Central memory CD8-positive, alpha-beta T cell (primary cell): Measurements from ENCODE around the gene WASHC2C.
"Not testable (repeated sequence)": the region's sequence is repeated elsewhere in the genome, so short reads cannot be mapped to it uniquely, and the experiment has no call there.

Experiments
- ATAC-seq: fragments of 150-1000 bp; cut with Tn5 transposase; replicated peaks from 2 replicates; pipeline ENCODE4 v1.10.0; 2022; ENCODE audit warnings: mild to moderate bottlenecking, moderate FRiP score, moderate number of reproducible peaks; ENCODE audit not compliant: poor library complexity, severe bottlenecking; ENCODE audit errors: extremely low read depth
- DNase-seq, 2 donors: peaks; one replicate each; pipeline ENCODE4 v3.0.0; 2021; ENCODE audit warnings: low spot score in 2 of 2
- H3K27ac Mint-ChIP-seq: one replicate; pipeline ENCODE4 v1.8.0; 2022; ENCODE audit warnings: low read depth, mild to moderate bottlenecking, moderate library complexity, mixed read lengths
- H3K27me3 Mint-ChIP-seq: one replicate; pipeline ENCODE4 v1.8.0; 2022; ENCODE audit warnings: mixed read lengths
- H3K36me3 Mint-ChIP-seq: one replicate; pipeline ENCODE4 v1.8.0; 2022; ENCODE audit warnings: mild to moderate bottlenecking, moderate library complexity, mixed read lengths; ENCODE audit not compliant: insufficient read depth
- H3K4me1 Mint-ChIP-seq: one replicate; pipeline ENCODE4 v1.8.0; 2022; ENCODE audit warnings: mixed read lengths
- H3K4me3 Mint-ChIP-seq: one replicate; pipeline ENCODE4 v1.8.0; 2022; ENCODE audit warnings: mild to moderate bottlenecking, moderate library complexity, mixed read lengths
- H3K9me3 Mint-ChIP-seq: one replicate; pipeline ENCODE4 v1.8.0; 2022; ENCODE audit warnings: mixed read lengths

Gene WASHC2C

GRCh38 chr10:45726703-45727420, at the start of gene WASHC2C:
Gene WASHC2C (plus strand): TSS chr10:45727266. CDS start chr10:45727318, 52 bp downstream.
- not testable (repeated sequence) for H3K9me3 Mint-ChIP-seq
- ATAC-seq (peak; percentile 93), DNase-seq (peak; percentile 92 to 95)

GRCh38 chr10:45678467-45678866, 48.6 kb upstream of the WASHC2C start:
- H3K4me1 Mint-ChIP-seq, ATAC-seq, H3K9me3 Mint-ChIP-seq, H3K36me3 Mint-ChIP-seq, H3K27me3 Mint-ChIP-seq, DNase-seq, H3K4me3 Mint-ChIP-seq, H3K27ac Mint-ChIP-seq: not testable (repeated sequence)

More at GRCh38 chr10:45726703-45727420, at the start of gene WASHC2C:
- Mint-ChIP-seq H3K4me3 (peak within 1 kb of the TSS; percentile 81), H3K36me3 (peaks cover 29% of the 10 kb centered on the region), H3K27ac (peak within 1 kb of the TSS; percentile 85)
- H3K27me3 Mint-ChIP-seq, H3K4me1 Mint-ChIP-seq: not testable (repeated sequence)

- ATAC-seq, H3K9me3 Mint-ChIP-seq, DNase-seq, H3K4me3 Mint-ChIP-seq, H3K27me3 Mint-ChIP-seq, H3K4me1 Mint-ChIP-seq, H3K36me3 Mint-ChIP-seq, H3K27ac Mint-ChIP-seq: not testable (repeated sequence)
Measured at GRCh38 chr10:45710200-45710796, 16.8 kb upstream of the WASHC2C start.

- not testable (repeated sequence) for H3K36me3 Mint-ChIP-seq, H3K9me3 Mint-ChIP-seq, H3K27ac Mint-ChIP-seq, DNase-seq, H3K4me3 Mint-ChIP-seq, H3K27me3 Mint-ChIP-seq, H3K4me1 Mint-ChIP-seq, ATAC-seq
Measured at GRCh38 chr10:45711223-45711622, 15.8 kb upstream of the WASHC2C start.

GRCh38 chr10:45717053-45717452, 10.0 kb upstream of the WASHC2C start:
- not testable (repeated sequence) for H3K27ac Mint-ChIP-seq, ATAC-seq, H3K9me3 Mint-ChIP-seq, DNase-seq, H3K4me1 Mint-ChIP-seq, H3K4me3 Mint-ChIP-seq, H3K36me3 Mint-ChIP-seq, H3K27me3 Mint-ChIP-seq

GRCh38 chr10:45717642-45718041, 9.4 kb upstream of the WASHC2C start:
- not testable (repeated sequence) for H3K27ac Mint-ChIP-seq, H3K9me3 Mint-ChIP-seq, H3K36me3 Mint-ChIP-seq, H3K4me3 Mint-ChIP-seq, H3K4me1 Mint-ChIP-seq, DNase-seq, H3K27me3 Mint-ChIP-seq, ATAC-seq

- ATAC-seq, H3K27ac Mint-ChIP-seq, H3K36me3 Mint-ChIP-seq, H3K27me3 Mint-ChIP-seq, DNase-seq, H3K4me1 Mint-ChIP-seq, H3K4me3 Mint-ChIP-seq, H3K9me3 Mint-ChIP-seq: not testable (repeated sequence)
Measured at GRCh38 chr10:45721503-45721902, 5.6 kb upstream of the WASHC2C start.

- H3K36me3 Mint-ChIP-seq = peaks cover 17% of the 10 kb centered on the region
- H3K4me3 Mint-ChIP-seq, ATAC-seq, DNase-seq, H3K27me3 Mint-ChIP-seq, H3K9me3 Mint-ChIP-seq, H3K27ac Mint-ChIP-seq, H3K4me1 Mint-ChIP-seq: not testable (repeated sequence)
Measured at GRCh38 chr10:45723851-45724250, 3.2 kb upstream of the WASHC2C start.

- not testable (repeated sequence) for H3K9me3 Mint-ChIP-seq, DNase-seq, H3K4me1 Mint-ChIP-seq, H3K27me3 Mint-ChIP-seq
- Mint-ChIP-seq H3K36me3 (peaks cover 32% of the 10 kb centered on the region), H3K4me3 (peak overlapping the region; percentile 81), H3K27ac (peak overlapping the region; percentile 85)
- peak; percentile 14 for ATAC-seq
Measured at GRCh38 chr10:45727421-45727965, 427 bp downstream of the WASHC2C start.

- not testable (repeated sequence) for H3K27ac Mint-ChIP-seq, H3K4me1 Mint-ChIP-seq, H3K9me3 Mint-ChIP-seq, H3K27me3 Mint-ChIP-seq, DNase-seq
- peak overlapping the region; percentile 13 for H3K4me3 Mint-ChIP-seq
- H3K36me3 Mint-ChIP-seq = peaks cover 16% of the 10 kb centered on the region
- peak; percentile 84 for ATAC-seq
Measured at GRCh38 chr10:45734449-45734848, 7.4 kb downstream of the WASHC2C start.

- peak; percentile 47 for ATAC-seq
- DNase-seq, H3K27me3 Mint-ChIP-seq, H3K27ac Mint-ChIP-seq, H3K4me1 Mint-ChIP-seq, H3K9me3 Mint-ChIP-seq: not testable (repeated sequence)
- H3K4me3 Mint-ChIP-seq = peak overlapping the region; percentile 13
- peaks cover 16% of the 10 kb centered on the region for H3K36me3 Mint-ChIP-seq
Measured at GRCh38 chr10:45734867-45735266, 7.8 kb downstream of the WASHC2C start.

- H3K27ac Mint-ChIP-seq, H3K27me3 Mint-ChIP-seq, H3K9me3 Mint-ChIP-seq, ATAC-seq, H3K4me1 Mint-ChIP-seq, H3K4me3 Mint-ChIP-seq, DNase-seq: not testable (repeated sequence)
- peaks cover 24% of the 10 kb centered on the region for H3K36me3 Mint-ChIP-seq
Measured at GRCh38 chr10:45741559-45741958, 14.5 kb downstream of the WASHC2C start.

GRCh38 chr10:45742014-45742413, 14.9 kb downstream of the WASHC2C start:
- H3K9me3 Mint-ChIP-seq, ATAC-seq, H3K4me3 Mint-ChIP-seq, H3K27ac Mint-ChIP-seq, DNase-seq, H3K27me3 Mint-ChIP-seq, H3K4me1 Mint-ChIP-seq: not testable (repeated sequence)
- H3K36me3 Mint-ChIP-seq = peaks cover 24% of the 10 kb centered on the region
